HG03442 (cell line): ENCODE results near the gene SARDH.

Experiments
- ATAC-seq: cut with Tn5 transposase; IDR thresholded peaks from one replicate; pipeline ENCODE4 v1.9.1; 2021; ENCODE audit warnings: mild to moderate bottlenecking, moderate library complexity; ENCODE audit not compliant: unreplicated experiment

The SARDH gene

DNA sequence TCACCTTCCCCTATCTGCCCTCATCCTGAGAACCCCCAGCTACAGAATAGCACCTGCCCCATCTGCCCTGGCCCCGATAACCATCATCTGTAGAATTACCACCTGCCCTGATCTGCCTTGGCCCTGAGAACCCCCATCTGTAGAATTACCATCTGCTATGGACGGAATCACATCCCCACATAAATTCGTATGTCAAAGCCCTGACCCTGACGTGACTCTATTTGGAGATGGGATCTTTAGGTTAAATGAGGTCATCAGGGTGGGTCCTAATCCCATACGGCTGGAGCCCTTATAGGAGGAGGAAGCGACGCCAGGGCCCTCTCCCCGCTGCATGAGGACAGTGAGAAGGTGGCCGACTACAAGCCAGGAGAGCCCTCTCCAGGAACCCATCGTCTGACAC is 32.6 kb downstream of the SARDH start:
- no peak for ATAC-seq

DNA sequence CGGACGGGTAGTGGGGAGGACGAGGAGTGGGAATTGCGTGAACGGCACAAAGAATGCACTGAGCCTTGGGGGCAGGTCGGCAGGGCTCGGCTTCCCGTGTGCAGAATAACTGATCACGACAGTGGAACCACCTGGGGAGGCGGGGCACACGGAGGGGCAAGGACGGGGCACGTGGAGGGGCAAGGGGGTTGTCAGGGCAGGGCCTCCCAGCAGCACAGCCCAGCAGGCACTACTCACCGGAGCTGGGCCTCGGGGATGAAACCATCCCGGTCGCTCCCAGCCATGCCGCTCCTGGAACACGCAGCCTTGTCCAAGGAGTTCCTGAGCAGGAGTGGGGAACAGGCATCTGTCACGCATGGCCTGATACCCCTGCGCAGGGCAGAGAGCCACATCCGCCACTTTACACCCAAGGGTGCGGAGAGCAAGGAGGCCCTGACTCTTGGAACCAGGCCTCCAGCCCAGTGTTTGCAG is 33.4 kb downstream of the SARDH start:
- no peak for ATAC-seq

DNA sequence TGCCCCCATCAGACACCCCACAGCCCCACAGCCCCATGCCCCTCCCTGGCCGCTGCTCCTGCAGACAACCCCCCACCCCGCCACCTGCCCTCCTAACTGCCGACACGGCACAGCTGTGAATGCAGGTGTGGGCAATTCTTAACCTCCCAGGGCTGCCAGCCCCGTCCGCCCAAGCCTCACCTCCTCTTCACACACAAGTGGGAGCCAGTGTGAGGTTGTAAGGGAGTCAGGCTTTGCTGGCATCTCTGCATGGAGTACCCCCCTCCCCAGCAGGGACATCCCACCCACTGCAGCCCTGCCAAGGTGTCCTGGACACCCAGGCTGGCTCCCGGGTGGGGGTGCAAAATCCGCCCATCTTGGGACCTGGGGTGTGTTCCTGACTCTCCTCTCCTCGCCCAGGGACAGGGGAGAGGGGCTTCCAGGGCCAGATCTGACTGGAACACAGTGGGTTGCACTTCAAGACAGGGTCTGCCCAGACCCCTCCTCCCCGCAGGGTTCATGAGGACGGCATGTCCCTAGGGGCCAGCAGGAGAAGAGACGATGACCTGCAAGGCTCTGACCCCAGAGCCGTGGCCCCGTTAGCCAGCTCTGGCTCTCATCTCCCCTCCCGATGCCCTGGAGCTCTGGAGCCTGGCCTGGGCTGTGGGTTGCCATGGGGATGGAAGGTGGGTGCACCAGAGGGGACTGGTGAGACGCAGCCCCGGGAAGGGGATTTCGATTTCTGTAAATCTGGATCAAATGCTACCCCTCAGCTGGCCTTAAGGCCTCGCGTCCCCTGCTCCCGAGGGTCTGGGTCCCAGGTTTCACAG is 34.4 kb downstream of the SARDH start:
- no peak for ATAC-seq

DNA sequence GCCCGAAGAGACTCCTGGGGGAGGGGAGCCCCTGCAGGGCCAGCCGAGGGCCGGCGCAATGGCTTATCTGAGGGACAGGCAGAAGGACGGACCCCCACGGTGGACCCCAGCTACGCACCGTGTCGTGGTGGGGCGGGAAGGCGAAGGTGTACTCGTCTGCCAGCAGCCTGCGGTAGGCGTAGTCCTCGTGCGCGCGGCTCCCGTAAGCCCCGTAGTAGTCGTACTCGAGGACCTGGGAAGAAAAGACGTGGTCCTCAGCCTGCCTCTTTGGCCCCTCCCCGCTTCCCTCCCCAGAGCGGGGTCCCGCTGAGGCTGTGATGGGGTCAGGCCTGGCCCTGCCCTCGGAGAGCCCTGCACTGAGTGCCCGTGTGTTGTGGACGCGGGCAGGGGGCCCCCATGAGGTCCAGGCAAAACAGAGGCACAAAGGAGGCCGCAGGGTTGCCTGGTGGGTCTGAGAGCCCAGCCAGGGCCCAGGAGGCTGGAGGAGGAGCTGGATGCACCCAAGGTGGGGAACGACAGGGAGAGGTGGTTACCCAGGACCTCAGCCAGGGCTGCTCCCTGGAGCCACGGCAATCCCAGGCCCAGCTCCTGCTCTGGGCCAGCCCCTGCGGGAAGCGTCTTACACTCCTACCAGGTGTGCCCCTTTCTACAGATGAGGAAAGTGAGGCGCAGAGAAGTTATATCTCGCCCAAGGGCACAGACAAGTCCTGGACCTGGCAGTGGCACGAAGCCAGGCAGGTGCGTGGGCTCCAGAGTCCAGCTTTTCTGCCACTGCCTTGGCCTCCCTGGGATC is 35.2 kb downstream of the SARDH start:
- ATAC-seq = no peak

DNA sequence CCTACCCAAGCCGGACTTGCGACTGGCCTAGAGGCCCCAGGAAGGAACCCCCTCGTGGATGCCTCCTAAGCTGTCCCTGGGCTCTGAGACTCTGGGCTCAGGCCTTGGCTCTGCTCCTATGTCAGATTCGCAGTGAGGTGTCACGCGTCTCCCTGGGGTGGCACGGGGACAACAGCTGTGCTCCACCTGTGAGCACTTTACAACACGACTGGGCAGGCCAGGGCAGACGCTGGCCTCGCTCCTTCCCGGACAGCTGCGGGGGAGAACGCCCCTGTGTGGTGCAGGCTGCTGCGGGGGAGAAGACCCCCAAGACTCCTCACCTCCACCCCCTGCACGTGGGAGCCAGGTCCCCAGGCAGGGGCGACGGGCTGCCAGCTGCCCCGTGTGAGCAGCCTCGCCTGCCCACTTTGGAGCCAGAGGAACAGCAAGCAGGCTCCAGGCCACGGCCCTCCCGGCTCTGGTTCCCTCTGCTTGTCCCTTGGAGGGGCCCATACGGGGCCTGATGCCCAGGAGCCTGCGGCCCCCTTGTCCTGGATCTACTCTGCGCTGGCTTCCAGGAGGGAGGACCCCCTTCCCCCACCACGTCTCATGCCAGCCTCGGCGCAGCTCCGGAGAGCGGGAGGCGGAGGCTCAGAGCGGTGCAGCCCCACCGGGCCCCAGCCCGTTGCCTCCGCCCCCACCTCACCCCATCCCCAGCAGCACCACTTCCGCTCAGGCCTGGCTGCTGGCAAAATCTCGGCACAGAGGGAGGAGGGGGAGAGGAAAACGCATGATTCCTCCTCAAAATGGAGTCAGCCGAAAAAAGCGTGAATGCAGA is 36.0 kb downstream of the SARDH start:
- no peak for ATAC-seq

DNA sequence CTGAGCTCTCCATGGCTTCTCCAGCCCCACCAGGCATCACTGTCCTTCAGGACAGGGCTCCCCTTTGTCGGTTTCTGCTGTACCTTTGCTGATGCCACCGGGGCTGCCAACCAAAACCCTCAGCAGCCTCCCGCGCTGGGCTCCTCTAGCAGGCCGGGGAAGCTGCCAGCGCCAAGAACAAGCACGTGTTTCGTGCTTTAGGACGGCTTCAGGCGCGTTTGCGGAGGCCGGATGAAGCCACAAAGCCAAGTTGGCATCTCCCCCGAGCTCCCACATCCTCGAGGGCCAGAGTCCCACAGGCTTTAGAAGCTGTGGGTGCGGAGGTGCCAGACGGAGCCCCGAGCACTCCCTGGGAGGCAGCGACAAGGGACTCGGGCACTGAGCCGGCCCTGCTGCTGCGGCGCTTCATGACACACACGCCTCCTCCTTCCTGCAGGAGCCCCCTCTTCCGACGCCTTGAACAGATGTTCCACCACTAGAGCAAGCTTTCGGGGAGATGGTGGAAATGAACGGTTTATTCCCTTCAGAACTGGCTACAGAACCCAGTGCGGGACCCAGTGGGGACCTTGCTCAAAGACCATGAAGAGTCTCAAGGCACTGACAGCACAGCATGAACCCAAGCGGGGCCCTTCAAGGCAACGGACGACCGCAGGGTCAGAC is 36.7 kb downstream of the SARDH start:
- no peak for ATAC-seq

DNA sequence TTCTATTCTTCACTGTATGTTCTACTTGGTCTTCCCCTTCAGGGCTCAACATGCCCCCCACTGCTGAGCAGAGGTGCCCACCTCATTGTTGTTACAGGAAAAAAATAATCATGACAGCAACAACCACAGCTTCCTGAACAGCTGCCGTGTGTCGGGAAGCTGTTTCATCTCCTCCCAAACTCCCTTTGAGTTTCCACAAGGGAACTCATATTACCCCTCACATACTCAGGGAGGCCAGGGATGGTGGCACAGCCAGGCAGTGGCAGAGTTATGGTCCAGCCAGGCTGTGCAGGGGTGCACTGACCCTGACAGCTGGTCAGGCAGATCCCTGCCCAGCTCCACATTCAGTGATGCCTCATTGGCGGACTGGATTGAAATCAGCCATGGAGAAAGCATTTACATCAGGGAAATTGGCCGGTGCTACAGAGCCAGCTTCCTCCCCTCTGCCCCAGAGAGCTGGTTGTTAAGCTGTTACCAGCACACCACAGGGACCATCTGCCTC is 37.3 kb downstream of the SARDH start:
- ATAC-seq = no peak

DNA sequence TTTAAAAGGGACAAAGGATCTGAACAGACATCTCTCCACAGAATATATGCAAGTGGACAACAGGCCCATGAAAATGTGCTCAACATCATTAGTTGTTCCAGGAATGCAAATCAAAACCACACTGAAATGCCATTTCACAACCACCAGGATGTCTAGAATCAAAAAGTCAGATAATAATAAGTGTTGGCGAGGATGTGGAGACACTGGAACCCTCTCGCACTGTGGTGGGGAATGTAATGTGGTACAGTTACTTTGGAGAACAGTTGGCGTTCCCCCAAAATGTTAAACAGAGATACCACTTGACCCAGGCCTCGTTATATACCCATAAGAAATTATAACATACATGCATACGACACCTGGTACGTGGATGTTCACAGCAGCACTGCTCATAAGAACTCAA is 38.6 kb downstream of the SARDH start:
- ATAC-seq = no peak

DNA sequence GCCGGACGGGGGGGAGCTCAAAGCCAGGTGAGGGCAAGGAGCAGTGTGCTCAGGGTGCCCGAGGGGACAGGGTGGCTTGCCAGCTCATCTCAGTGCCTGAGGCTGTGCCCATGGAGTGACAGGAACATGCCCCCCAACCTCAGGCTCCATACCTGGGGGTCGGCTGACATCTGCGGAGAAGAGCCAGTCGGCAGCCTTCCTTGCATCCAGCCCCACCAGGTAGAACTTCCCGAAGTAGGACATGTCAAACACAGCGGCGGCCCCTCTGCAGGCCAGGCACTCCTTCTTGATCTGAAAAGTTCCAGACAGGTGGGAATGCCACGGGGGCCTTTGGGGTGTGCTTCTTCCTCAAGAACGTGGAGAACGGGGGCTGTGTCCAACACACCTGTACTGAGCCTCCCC is 42.1 kb downstream of the SARDH start:
- no peak for ATAC-seq

DNA sequence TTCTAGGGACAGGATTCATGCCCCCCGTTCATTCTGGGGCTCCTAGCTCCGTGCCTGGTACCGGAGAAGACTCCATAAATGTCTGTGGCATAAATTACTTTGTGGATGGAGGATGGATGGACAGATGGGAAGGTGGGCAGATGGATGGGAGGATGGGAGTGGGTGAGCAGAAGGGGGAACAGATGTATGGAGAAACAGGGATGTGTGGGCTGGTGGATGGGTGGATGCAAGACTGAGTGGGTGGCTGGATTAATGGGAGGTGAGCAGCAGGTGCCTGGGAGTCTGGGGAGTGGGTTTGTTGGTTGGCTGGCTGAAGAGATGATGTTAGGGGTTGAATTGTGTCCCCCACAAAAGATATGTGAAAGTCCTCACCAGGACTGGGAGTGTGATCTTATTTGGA is 43.5 kb downstream of the SARDH start:
- no peak for ATAC-seq

DNA sequence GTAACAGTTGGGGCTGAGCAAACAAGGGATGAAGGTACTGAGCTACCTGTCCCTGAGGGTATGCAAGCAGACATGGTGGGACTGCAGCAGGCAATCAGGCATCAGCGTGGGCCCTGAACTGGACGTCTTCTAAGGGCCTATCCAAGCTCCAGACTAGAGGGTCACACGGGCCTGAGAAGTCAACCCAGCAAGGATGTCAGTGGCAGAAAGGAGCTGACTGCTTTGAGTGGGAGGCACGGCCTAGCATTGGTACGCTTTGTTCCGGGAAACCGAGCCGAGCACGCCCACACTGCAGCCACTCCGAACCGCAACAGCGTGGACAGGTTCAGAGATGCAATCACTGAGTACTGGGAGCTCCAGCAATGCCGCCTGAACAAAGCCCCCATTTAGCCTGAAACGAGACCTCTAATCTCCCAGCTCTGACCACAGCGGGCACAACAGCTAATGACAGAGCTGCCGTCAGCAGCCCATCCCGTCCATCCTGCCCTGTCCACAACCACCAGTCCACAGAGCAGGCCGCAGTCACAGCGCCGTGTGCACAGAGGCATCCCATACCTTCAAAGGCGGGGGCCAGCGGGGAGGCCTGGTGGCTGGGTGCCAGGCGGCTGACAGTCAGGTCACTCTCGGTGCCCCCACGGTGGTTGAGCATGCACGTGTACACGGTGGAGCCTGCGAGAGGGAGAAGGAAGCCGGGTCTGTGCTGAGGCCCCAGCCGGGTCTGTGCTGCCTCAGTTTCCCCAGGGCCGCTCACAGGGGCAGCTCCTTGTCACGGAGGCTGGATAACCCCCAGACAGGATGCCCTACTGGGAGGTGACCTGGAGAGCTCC is 44.2 kb downstream of the SARDH start:
- ATAC-seq = no peak

DNA sequence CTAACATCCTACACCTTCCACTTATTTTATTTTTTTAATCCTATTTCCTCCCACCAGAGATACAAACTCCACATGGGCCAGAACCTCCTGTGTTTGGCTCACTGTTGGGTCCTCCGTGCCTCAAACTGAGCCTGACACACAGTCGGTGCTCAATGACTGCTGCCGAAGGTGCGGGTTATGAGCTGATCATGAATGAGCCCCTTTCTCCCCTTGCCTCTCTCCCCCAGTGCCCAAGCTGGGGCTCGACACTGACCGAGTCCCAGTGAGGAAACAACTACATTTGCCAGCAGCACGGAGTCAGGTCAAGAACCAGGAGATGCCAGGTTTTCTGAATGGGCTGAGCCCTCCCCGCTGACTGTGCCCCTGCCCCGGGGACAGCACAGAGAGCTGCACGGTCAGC is 45.0 kb downstream of the SARDH start:
- no peak for ATAC-seq

DNA sequence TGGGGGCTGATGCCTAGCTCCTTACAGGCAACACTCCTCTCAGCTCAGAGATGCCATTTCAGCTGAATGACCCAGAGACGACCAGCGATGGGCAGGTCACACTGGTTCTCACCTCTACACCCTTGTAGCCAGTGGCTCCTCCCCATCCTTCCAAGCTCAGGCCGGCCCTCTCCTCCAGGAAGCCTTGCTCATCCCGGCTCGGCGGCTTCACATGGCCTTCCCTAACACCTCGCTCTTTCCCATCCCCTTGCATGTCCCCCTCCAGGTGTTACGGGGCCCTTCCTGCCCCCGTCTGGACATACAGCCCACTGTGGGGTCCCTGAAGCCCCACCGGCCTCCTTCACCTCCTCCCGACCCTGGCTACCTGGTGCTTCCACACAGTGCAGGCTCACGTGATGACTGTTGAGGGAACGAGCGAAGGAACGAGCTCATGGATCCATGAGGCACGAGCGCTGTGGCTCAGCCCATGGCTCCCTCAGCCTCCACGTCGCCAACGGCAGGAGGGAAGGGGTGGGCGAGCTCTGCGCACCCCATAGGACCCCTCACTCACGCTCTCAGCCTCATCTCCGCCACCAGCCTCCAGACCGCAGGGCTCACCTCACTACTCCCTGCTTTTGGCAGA is 45.7 kb downstream of the SARDH start:
- no peak for ATAC-seq

DNA sequence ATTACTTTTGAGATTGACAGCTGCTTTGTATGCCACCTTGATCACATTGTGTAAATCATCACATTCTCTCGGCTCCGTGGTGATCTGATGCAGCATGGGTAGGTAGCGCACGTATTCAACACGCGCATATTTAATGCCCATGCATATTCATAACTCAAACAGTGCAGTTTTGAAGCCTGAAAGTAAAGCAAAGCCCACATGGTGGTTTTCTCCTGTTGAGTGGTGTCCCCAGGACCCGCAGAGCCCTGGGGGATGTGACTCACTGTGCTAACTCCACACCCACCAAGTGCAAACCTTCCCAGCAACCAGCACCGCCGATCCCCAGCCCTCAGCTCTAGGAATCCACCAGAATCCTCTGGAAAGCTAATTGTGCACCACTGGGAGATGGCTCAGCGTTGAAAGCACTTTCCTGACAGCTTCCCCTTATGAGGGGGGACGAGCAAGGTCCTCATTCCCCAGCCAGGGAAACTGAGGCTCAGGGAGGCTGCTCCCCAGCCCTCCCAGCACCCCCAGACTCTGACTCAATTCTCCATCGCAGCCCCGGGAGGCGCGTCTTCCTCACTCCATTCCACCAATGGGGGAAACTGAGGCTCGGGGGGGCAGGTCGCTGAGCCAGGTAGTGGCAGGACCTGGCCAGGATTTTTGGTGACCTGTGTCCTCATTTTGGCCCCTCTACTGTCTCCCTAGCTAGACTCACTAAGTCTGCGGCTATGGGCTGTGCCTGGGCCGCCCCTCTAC is 46.4 kb downstream of the SARDH start:
- no peak for ATAC-seq

DNA sequence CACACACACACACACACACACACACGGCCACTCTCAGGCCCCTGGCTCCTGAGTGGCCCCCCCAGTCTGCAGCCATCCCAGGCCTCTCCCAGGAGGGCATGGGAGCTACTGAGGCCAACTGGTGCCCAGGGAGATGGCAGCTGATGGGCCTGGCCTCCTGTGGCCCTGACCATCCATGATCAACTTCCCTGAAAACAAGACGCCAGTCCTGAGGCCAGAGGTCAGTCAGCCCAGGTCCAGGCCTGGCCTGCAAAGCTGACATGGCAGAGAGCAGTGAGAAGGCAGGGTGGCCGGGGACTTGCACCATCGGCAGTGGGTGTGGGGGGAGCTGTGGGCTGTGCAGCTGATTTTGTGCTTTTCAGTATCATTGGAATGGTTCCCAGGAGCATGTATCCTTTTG is 47.0 kb downstream of the SARDH start:
- ATAC-seq = no peak

DNA sequence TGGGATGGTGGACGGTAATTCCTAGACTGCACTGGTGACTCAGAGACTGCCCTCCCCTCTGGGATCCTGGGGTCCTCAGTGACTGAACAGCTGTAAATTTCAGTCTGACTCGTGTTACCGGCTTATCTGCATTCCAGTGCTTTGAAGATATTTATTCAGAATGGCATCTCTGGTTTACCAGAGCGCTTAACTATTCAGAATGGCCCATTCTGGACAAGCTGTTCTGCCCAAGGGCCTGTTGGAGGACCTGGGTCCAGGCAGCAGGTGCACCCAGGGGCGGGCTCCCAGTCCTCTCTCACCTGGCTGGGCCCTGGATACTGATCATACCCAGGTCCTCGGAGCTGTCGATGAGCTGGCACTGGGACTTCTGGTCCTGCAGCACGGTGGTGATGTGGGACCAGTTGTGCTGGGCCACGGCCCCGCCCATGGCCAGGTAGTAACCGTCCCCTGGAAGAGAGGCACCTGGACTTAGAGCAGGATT is 48.0 kb downstream of the SARDH start:
- ATAC-seq = no peak

DNA sequence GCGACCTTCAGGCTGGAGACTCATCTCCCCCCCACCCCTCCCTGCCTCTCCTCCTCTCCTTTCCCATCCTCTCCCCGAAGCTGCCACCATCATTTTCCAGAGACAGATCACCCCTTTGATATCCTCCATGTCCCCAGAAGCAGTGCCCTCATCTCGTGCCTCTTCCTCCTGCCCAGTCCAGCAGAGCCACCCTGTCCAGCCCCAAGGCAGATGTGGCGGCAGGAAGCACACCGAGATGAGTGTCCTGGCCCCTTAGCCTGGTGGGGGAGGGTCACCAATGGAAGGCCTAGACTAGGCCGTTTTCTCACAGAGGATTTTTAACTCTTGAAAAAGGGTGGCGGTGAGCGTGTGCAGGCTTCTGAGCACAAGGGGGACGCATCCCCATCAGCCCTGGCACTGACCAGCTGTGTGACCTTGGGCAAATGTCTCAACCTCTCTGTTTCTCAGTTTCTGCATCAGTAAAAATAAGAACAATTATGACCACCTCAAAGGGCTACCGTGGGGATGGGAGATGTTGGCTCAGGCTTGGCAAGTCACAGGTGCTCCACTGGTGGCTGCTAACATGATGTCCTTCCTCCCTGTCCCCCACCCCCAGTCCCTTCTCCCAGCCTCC is 48.9 kb downstream of the SARDH start:
- no peak for ATAC-seq
